A673 (cell line): ENCODE measurements around the gene SNAP47. TPM values are rescaled to one million over a fixed set of nuclear protein-coding genes. Genes with fewer than 3 reads are reported as not detected.
A peak's percentile ranks its signal among the peaks of the same experiment; 100 is the strongest.

Experiments
- BruUV-seq: library from RNA; stranded (reverse); fragments of 400-500 nt; replicated peaks from 2 replicates; lab custom pipeline; 2021; lab: Mats Ljungman, UMichigan
- CTCF ChIA-PET: fragments of 300-600 bp; sonication (Branson Sonifier 250); formaldehyde crosslinking; loops from one replicate; lab custom pipeline; 2022; ENCODE audit warnings: antibody characterized with exemption; lab: Charles Lee
- POLR2A ChIA-PET: fragments of 300-600 bp; sonication (Branson Sonifier 250); formaldehyde crosslinking; loops from one replicate; lab custom pipeline; 2022; ENCODE audit warnings: antibody characterized with exemption; ENCODE audit not compliant: low non-redundant PET; lab: Charles Lee
- DNase-seq: peaks from one replicate; pipeline ENCODE4 v3.0.0-alpha.2; 2015; ENCODE audit warnings: low spot score
- H3K27ac ChIP-seq: fragments of 200-600 bp; sonication (generic); 2 replicates; pipeline ENCODE4 v1.5.1; 2016; ENCODE audit warnings: mixed run types, low read depth, mild to moderate bottlenecking, mixed read lengths, antibody characterized with exemption, low read length; ENCODE audit not compliant: poor library complexity, severe bottlenecking
- H3K27me3 ChIP-seq: fragments of 200-600 bp; sonication (generic); replicated peaks from 2 replicates; pipeline ENCODE4 v1.6.1; 2017; ENCODE audit warnings: mixed run types, low read depth, mild to moderate bottlenecking, mixed read lengths, antibody characterized with exemption, low read length; ENCODE audit not compliant: insufficient read depth, poor library complexity
- H3K36me3 ChIP-seq: fragments of 200-600 bp; sonication (generic); 2 replicates; pipeline ENCODE4 v1.6.1; 2016; ENCODE audit warnings: mixed run types, mild to moderate bottlenecking, mixed read lengths, antibody characterized with exemption, low read length; ENCODE audit not compliant: insufficient read depth, poor library complexity, severe bottlenecking
- H3K4me1 ChIP-seq: fragments of 200-600 bp; sonication (generic); 2 replicates; pipeline ENCODE4 v1.6.1; 2017; ENCODE audit warnings: mixed run types, mild to moderate bottlenecking, mixed read lengths, antibody characterized with exemption, low read length; ENCODE audit not compliant: insufficient read depth, poor library complexity, severe bottlenecking
- H3K4me3 ChIP-seq: fragments of 200-600 bp; sonication (generic); 2 replicates; pipeline ENCODE4 v1.5.1; 2016; ENCODE audit warnings: low read depth, mixed run types, mild to moderate bottlenecking, mixed read lengths, low read length; ENCODE audit not compliant: poor library complexity, severe bottlenecking
- H3K9me3 ChIP-seq: fragments of 200-600 bp; sonication (generic); 2 replicates; pipeline ENCODE4 v1.6.1; 2016; ENCODE audit warnings: mixed run types, low read depth, mild to moderate bottlenecking, mixed read lengths, antibody characterized with exemption, low read length; ENCODE audit not compliant: poor library complexity, severe bottlenecking
- EZH2 ChIP-seq: fragments of 200-600 bp; sonication (generic); IDR thresholded peaks from 2 replicates; pipeline ENCODE4 v1.6.1; 2017; ENCODE audit warnings: borderline replicate concordance, low read depth, mild to moderate bottlenecking, mixed read lengths, antibody characterized with exemption, low read length; ENCODE audit not compliant: poor library complexity, severe bottlenecking
- intact Hi-C: fragments of 100-400 bp; cut with micrococcal nuclease; formaldehyde crosslinking; loops from one replicate; pipeline ENCODE4 v1.10.0; 2022; ENCODE audit not compliant: unreplicated experiment
- total RNA-seq: library from RNA; stranded (reverse); gene quantifications from 2 replicates; pipeline ENCODE4 v1.2.3, GENCODE V29; 2021
- TF ChIP-seq, protein P1 (sequence below): fragments of 300-800, 200-600 bp; sonication (generic); conservative IDR thresholded peaks from 2 replicates; pipeline ENCODE4 v1.5.1; 2017; ENCODE audit warnings: low read depth, mild to moderate bottlenecking, antibody characterized with exemption, low read length, moderate library complexity, mixed read lengths

The SNAP47 gene
- total RNA-seq, 1 experiment from 2014 or later = 36.4 TPM

DNA sequence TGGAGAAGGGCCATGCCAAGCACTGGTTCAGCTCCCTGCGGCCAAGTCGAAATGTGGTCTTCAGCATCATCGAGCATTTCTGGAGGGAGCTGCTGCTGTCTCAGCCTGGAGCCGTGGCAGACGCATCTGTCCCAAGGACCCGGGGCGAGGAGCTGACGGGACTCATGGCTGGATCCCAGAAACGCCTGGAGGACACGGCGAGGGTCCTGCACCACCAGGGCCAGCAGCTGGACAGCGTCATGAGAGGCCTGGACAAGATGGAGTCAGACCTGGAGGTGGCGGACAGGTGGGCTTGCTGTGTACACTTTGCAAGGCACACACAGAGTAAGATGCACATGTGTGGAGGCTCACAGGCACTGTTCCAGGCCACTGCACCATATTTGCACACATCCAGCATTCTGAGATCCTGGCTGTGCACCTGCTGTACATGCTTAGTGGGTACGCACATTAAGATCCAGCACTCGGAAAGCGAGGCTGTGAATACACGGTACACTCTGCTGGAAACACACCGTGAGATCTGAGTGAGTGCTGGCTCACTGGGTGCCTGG, 12.8 kb downstream of the SNAP47 start:
- Histone ChIP-seq H3K4me1 (no peaks in the 10 kb centered on the region), H3K27me3 (no peaks in the 10 kb centered on the region), H3K27ac (no peak overlapping the region), H3K4me3 (no peak overlapping the region), H3K9me3 (no peaks in the 10 kb centered on the region), H3K36me3 (peaks cover 3% of the 10 kb centered on the region)
- no peak for TF ChIP-seq EZH2
- TF ChIP-seq, protein P1, sequence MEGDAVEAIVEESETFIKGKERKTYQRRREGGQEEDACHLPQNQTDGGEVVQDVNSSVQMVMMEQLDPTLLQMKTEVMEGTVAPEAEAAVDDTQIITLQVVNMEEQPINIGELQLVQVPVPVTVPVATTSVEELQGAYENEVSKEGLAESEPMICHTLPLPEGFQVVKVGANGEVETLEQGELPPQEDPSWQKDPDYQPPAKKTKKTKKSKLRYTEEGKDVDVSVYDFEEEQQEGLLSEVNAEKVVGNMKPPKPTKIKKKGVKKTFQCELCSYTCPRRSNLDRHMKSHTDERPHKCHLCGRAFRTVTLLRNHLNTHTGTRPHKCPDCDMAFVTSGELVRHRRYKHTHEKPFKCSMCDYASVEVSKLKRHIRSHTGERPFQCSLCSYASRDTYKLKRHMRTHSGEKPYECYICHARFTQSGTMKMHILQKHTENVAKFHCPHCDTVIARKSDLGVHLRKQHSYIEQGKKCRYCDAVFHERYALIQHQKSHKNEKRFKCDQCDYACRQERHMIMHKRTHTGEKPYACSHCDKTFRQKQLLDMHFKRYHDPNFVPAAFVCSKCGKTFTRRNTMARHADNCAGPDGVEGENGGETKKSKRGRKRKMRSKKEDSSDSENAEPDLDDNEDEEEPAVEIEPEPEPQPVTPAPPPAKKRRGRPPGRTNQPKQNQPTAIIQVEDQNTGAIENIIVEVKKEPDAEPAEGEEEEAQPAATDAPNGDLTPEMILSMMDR = no peak
- POLR2A ChIA-PET = interaction anchor here (0.7 kb wide), 1 partner anchor 30 kb away, joined by 3 read pairs; no protein-coding TSS in a partner anchor
- intact Hi-C loops = no loop called here
- CTCF ChIA-PET = no interaction called here
- no TSS peak for BruUV-seq
- DNase-seq = no peak

DNA sequence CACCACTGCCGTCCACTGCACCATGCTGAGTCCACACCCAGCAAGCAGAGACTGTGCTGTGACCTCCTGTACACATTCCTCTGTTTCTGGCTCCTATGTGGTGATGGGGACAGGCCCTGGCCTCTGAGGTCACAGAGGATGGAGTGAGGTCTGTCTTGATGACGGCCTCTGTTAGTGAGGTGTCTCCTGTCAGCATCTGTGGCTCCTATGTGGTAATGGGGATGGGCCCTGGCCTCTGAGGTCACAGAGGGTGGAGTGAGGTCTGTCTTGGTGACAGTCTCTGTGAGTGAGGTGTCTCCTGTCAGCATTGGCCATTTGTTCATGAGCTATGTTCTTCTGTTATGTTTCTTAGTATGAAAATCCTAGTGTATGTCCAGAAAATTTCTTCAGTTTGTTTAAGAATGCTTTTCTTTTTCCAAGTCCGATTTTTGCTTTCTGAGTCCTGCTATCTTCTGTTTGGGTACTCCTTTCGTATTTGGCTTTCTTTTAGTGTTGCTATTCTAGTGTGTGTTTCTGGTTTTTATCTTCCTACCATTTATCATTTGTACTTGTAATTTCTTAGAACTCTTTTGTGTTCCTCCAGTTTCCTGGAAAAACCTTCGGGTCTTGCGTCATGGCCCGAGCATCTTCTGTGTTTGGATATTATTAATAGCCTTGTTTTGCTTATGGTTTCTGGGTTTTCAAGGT, 13.4 kb downstream of the SNAP47 start:
- no TSS peak for BruUV-seq
- Histone ChIP-seq H3K4me1 (no peaks in the 10 kb centered on the region), H3K4me3 (no peak overlapping the region), H3K27ac (no peak overlapping the region), H3K27me3 (no peaks in the 10 kb centered on the region), H3K36me3 (peaks cover 3% of the 10 kb centered on the region), H3K9me3 (no peaks in the 10 kb centered on the region)
- intact Hi-C loops = no loop called here
- TF ChIP-seq EZH2 = no peak
- TF ChIP-seq, protein P1 = no peak
- DNase-seq = no peak
- ChIA-PET CTCF (no interaction called here), POLR2A (interaction anchor here (0.7 kb wide), 1 partner anchor 29 kb away, joined by 3 read pairs; no protein-coding TSS in a partner anchor)

DNA sequence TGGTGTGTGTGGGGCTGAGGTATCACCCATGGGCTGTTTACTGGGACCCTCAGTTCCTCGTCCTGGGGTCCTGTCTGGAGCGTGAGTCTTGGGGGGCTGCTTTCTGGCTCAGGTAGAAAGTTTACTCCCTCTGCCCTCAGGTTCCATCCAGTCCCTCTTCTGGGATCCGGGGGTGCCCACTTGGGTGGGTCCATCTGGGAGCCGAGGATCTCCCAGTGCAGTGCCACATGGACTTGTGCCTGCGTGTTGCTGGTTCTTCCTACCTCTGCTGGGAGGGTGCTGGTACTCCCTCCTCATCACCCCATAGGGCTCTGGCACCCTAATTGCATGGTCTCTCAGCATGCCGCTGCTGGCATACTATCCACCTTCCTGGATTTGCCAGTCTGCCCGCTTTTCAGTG, 14.0 kb downstream of the SNAP47 start:
- no peak overlapping the region for H3K27ac ChIP-seq
- H3K36me3 ChIP-seq = peaks cover 3% of the 10 kb centered on the region
- H3K4me1 ChIP-seq = no peaks in the 10 kb centered on the region
- TSS peak; percentile 10 for BruUV-seq
- H3K27me3 ChIP-seq = no peaks in the 10 kb centered on the region
- intact Hi-C loops = no loop called here
- DNase-seq = no peak
- POLR2A ChIA-PET = no interaction called here
- H3K9me3 ChIP-seq = no peaks in the 10 kb centered on the region
- CTCF ChIA-PET = no interaction called here
- no peak overlapping the region for H3K4me3 ChIP-seq
- no peak for TF ChIP-seq EZH2
- TF ChIP-seq, protein P1 = no peak
